HG02763 (cell line): ENCODE data around the gene PRAMEF14.
"Not testable (repeated sequence)": the region's sequence is repeated elsewhere in the genome, so short reads cannot be mapped to it uniquely, and the experiment has no call there.

Source experiments
- ATAC-seq: cut with Tn5 transposase; IDR thresholded peaks from one replicate; pipeline ENCODE4 v1.9.1; 2021; ENCODE audit warnings: mild to moderate bottlenecking, moderate library complexity; ENCODE audit not compliant: unreplicated experiment

Gene PRAMEF14, protein sequence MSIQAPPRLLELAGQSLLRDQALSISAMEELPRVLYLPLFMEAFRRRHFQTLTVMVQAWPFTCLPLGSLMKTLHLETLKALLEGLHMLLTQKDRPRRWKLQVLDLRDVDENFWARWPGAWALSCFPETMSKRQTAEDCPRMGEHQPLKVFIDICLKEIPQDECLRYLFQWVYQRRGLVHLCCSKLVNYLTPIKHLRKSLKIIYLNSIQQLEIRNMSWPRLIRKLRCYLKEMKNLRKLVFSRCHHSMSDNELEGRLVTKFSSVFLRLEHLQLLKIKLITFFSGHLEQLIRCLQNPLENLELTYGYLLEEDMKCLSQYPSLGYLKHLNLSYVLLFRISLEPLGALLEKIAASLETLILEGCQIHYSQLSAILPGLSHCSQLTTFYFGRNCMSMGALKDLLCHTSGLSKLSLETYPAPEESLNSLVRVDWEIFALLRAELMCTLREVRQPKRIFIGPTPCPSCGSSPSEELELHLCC

DNA sequence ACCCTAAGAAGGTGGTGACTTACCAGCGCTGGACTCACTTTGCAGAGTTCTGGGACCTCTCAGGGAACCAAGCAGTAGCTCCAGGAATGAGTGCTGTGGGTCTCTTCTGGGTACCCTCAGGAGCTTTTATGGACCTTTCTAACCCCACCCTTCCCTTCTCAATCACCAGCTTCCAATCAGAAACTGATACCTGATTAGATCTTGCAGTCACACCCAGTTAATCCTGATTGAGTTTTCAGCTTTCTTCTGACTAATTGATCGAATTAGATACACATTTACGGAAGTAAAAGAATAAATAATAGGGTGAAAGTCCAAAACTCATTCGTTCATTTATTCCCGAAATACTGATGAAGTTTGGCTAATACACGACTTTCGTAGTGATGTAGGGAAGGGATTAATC, at the start of gene PRAMEF14:
Gene PRAMEF14 (minus strand): TSS at position 101 of the 400 bp plus-strand sequence. CDS start 1,820 bp downstream, outside the sequence.
- ATAC-seq, result not testable (repeated sequence)

DNA sequence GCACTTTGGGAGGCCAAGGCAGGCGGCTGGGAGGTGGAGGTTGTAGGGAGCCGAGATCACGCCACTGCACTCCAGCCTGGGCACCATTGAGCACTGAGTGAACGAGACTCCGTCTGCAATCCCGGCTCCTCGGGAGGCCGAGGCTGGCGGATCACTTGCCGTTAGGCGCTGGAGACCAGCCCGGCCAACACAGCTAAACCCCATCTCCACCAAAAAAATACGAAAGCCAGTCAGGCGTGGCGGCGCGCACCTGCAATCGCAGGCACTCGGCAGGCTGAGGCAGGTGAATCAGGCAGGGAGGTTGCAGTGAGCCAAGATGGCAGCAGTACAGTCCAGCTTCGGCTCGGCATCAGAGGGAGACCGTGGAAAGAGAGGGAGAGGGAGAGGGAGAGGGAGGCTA, 48.4 kb upstream of the PRAMEF14 start:
- ATAC-seq, result not testable (repeated sequence)

DNA sequence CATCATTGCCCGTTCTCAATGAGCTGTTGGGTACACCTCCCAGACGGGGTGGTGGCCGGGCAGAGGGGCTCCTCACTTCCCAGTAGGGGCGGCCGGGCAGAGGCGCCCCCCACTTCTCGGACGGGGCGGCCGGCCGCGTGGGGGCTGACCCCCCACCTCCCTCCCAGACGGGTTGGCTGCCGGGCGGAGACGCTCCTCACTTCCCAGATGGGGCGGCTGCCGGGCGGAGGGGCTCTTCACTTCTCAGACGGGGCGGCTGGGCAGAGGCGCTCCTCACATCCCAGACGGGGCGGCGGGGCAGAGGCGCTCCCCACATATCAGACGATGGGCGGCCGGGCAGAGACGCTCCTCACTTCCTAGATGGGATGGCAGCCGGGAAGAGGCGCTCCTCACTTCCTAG, 47.8 kb upstream of the PRAMEF14 start:
- not testable (repeated sequence) for ATAC-seq

DNA sequence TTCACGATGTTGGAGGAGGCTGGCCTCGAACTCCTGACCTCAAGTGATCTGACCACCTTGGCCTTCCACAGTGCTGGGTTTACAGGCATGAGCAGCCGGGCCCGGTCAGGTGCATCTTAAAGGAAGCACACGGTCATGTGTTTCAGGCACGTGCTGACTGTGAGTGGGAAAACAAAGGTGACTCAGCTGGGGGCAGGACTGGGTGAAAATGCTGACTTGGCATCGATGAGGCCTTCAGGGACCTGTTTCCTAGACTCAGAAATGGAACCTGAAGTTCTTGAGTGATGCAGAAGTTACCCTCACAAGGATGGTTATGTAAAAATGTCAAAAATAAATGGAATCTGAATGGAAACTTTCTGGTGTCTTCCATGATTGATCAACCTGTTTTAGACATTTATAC, 46.1 kb upstream of the PRAMEF14 start:
- ATAC-seq, result not testable (repeated sequence)

DNA sequence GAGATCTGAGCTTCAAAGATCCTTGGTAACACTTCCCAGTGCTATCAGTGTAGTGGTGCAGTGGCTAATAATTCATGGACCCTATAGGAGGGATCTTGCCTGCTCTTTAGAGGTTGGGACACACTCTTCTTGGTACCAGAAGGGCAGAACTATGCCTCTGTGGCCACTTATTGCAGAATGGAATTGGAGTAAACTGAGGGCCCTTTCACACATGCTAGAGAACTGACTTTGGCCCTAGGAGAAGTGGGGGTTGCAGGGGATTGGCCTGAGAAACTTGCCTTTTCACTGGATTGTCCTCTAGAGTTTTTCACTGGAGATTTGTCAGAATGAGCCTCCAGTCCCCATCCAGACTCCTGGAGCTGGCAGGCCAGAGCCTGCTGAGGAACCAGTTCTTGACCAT, 42.4 kb upstream of the PRAMEF14 start, which contains the start of gene PRAMEF17:
Gene PRAMEF17 (plus strand): TSS at position 301 of the 400 bp plus-strand sequence. CDS start 26 bp downstream, at position 327.
- not testable (repeated sequence) for ATAC-seq

DNA sequence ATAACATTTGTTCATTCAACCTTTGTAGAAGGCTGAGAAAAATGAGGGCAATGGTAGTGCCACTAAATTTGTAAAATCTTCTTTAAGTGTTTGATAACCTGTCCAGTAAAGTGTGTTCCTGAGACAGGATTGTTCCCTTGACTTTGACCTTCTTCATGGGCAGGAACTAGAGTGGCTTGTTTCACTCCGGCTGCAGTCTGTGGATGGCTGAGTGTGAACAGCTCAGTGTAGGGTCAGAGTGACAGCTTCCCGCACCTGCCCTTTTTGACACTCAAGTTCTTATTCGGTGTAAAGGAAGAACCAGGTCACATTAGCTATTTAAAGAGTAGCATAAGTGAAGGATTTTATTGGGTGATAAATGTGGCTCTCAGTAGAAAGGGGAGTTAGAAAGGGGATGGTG, 33.4 kb upstream of the PRAMEF14 start:
- not testable (repeated sequence) for ATAC-seq

DNA sequence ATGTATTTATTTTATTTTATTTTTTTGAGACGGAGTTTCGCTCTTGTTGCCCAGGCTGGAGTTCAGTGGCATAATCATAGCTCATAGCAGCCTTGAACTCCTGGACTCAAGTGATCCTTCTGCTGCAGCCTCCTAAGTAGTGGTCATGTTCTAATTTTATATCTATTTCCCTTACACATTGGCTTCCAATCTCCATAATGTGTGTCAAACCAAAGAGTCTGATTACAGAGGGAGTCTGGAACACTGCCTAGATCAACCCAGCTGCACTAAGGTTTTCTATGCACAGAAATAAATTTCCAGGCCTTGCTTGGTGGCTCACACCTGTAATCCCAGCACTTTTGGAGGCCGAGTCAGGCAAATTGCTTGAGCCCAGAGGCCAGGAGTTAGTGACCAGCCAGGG, 32.0 kb upstream of the PRAMEF14 start:
- not testable (repeated sequence) for ATAC-seq

DNA sequence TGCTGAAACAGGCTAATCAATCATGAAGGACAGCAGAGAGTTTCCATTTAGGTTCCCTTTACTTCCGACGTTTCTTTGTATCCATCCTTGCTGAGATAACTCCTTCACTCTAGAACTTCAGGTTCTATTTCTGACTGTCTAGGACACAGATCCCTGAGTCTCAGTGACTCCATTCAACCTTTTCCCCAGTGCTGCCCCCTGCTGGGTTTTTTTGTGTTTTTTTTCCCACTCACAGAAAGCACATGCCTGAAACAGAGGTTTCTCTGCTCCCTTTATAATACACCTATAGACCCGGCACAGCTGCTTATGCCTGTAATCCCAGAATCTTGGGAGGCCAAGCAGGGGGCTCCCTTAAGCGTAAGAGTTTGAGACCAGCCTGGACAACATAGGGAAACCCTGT, 21.6 kb upstream of the PRAMEF14 start:
- not testable (repeated sequence) for ATAC-seq

DNA sequence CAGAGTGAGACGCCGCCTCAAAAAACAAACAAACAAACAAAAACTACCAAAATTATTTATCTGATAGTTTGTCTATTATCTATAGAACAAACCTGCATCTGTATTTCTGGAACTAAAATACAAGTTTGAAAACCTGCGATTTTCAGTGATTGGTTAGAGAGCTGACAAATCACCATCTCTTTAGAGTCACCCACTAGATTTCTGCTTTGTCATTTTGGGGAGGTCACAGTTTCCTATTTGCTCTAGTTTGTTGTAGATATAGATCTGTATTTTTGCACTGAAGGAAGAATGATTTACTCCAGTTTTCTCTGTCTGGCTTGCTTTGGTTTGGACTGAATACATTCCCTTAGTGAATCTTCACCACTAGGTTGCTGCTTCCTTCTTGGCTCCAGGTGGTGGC, 19.6 kb upstream of the PRAMEF14 start:
- not testable (repeated sequence) for ATAC-seq

DNA sequence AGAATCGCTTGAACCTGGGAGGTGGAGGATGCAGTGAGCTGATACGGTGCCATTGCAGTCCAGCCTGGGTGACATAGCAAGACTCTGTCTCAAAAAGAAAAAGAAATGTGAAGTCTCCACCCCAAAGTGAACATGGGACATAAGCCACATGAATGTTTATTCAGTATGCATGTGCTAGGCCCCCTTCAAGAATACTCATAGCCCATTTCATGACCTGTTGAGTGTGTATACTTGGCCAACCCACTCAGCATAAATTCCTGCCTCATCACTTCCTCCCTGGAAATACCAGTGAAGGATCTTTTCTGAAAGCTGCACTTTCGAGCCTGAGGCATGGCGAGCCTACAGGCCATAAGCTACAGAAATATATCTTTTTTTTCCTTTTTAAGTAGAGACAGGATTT, 18.0 kb upstream of the PRAMEF14 start:
- ATAC-seq, result not testable (repeated sequence)

DNA sequence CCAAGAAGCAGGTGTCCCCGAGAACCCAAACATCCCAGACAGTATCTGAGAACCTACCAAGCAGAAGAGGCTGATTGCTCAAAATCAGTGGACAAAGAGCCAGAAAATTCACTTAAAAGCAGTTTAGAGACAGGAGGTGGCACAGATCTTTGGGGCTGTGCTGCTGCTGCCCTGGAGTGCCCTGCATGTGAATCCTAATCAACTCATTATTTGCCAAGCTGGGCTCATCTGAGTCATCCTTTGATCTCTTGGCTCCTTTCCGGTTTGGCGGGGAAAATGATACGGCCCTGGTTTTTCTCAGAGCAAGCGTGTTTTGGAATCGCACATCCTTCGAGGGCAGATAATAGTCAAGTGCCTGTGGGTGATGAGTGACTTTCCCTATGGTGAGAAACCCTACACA, 15.4 kb upstream of the PRAMEF14 start:
- not testable (repeated sequence) for ATAC-seq

DNA sequence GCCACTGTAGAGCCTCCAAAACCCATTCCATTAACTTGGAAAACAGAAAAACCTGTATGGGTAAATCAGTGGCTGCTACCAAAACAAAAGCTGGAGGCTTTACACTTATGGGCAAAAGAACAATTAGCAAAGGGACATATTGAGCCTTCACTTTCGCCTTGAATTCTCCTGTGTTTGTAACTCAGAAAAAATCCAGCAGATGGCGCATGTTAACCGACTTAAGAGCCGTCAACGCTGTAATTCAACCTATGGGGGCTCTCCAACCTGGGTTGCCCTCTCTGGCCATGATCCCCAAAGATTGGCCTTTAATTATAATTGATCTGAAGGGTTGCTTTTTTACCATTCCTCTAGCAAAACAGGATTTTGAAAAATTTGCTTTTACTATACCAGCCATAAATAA, 9.8 kb upstream of the PRAMEF14 start:
- ATAC-seq, result not testable (repeated sequence)

DNA sequence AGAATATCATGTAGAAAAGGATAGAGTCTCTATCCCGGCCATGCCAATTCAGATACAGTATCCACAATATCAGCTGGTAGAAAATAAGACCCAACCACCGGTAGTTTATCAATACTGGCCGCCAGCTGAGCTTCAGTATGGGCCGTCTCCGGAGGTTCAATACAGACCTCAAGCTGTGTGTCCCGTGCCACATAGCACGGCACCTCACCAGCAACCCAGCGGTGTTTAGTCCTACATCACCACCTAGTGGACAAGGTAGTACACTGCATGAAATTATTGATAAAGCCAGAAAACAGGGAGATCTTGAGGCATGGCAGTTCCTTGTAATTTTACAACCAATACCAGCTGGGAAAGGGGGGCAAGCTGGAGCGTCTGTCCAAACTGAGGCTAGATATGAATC, 7.5 kb upstream of the PRAMEF14 start:
- not testable (repeated sequence) for ATAC-seq

DNA sequence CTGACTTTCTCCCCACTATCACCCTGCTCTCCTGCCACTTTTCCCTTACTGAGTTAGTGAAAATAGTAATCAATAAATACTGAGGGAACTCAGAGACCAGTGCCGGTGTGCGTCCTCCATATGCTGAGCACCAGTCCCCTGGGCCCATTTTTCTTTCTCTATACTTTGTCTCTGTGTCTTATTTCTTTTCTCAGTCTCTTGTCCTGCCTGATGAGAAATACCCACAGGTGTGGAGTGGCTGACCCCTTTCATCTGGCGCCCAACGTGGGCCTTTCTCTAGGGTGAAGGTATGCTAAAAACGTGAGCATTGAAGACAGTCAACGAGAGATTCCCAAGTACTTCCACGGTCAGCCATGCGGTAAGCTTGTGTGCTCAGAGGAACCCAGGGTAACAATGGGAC, 6.5 kb upstream of the PRAMEF14 start:
- not testable (repeated sequence) for ATAC-seq

DNA sequence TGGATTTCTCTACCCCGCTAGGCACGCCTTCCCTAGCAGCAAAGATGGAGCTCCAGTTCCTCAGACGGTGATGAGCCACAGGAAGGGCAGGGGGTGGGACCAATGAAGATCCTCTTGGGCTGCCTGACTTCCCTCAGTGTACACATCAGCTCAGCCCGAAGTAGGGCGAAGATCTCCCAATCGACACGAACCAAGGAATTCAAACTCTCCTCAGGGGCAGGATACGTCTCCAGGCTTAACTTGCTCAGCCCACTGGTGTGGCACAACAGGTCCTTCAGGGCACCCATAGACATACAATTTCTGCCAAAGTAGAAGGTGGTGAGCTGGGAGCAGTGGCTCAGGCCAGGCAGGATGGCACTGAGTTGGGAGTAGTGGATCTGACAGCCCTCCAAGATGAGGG, 4.4 kb downstream of the PRAMEF14 start:
- not testable (repeated sequence) for ATAC-seq

DNA sequence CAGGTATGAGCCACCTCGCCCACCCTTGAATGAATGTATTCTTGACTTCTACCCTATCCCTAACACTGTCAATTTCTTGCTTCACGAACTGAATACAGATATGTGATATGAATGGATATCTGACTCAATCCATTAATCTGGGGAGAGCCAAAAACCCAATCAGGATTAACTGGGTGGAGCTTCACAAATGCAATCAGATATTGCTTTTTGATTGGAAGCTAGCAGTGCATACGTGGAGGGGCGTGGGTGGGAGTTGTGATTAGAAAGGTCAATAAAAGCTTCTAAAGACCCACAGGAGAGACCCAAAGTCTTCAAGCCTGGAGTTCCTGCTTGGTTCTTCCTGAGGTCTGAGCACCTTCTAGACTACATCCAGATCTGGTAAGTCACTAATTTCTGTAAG, 31.7 kb downstream of the PRAMEF14 start, which contains the start of gene PRAMEF15:
Gene PRAMEF15 (plus strand): TSS at position 301 of the 400 bp plus-strand sequence. CDS start 2,827 bp downstream, outside the sequence.
- not testable (repeated sequence) for ATAC-seq

DNA sequence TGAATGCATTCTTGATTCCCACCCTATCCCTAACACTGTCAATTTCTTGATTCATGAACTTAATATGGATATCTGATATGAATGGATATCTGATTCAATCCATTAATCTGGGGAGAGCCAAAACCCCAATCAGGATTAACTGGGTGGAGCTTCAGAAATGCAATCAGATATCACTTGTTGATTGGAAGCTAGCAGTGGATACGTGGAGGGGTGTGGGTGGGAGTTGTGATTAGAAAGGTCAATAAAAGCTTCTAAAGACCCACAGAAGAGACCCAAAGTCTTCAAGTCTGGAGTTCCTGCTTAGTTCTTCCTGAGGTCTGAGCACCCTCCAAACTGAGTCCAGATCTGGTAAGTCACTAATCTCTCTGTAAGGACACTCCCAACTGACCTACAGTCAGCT, 43.7 kb downstream of the PRAMEF14 start, which contains the start of gene PRAMEF33:
Gene PRAMEF33 (plus strand): TSS at position 301 of the 400 bp plus-strand sequence. CDS start 2,416 bp downstream, outside the sequence.
- ATAC-seq, result not testable (repeated sequence)

DNA sequence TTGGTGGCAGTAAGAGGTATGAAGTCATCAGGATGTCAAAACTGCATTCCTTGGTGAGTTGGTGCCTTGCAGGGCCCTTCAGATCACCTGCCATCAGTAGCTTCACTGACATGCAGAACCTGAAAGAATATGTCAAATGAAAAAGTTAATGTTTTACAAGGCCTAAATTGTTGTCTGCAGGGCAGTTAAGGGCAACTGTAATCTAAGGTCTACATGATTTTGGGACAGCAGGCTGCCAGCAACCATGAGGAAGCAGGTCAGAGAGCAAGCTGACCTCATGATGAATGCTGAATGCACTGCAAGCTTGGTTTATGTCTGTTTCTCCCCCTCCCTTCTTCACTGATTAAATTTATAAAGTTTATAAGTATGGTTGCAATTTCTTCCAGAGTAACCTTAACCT, 44.7 kb downstream of the PRAMEF14 start:
- not testable (repeated sequence) for ATAC-seq

DNA sequence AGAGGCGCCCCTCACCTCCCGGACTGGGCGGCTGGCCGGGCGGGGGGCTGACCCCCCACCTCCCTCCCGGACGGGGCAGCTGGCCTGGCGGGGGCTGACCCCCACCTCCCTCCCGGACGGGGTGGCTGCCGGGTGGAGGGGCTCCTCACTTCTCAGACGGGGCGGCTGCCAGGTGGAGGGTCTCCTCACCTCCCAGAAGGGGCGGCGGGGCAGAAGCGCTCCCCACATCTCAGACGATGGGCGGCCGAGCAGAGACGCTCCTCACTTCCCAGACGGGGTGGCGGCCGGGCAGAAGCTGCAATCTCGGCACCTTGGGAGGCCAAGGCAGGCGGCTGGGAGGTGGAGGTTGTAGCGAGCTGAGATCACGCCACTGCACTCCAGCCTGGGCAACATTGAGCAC, 48.2 kb downstream of the PRAMEF14 start:
- ATAC-seq, result not testable (repeated sequence)

DNA sequence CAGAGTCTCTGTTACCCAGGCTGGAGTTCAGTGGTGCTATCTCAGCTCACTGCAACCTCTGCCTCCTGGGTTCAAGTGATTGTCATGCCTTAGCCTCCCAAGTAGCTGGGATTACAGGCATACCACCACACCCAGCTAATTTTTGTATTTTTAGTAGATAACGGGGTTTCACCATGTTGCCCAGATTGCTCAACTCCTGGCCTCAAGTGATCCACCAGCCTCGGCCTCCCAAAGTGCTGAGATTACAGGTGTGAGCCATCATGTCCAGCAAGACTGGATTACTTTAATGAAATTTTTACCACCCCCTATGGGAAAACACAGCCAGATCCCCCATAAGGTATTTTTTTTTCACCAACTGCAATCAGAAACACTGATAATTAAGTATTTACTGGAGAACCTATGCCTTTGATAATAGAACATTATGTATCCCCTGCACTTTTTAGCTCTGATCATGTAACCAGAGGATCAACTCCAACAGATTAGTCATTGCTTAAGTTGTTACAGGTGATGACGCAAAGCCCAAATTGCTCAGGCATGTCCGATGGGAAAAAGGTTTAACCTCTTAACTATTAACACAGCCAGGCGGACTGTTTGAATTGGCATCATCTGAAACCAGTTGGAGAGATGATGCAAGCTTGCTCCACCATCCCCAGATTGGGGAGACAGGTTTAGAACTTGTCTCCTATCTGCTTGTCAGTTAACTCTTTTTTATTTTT, 49.6 kb downstream of the PRAMEF14 start:
- ATAC-seq, result not testable (repeated sequence)
